BE2C (cell line): ENCODE results near the gene ARHGEF39.
A peak's percentile ranks its signal among the peaks of the same experiment; 100 is the strongest.

Experiments
- DNase-seq: peaks from one replicate; pipeline ENCODE4 v3.0.0-alpha.2; 2020
- H3K27me3 ChIP-seq: fragments of 250-450 bp; sonication (Bioruptor Pico); 2 replicates; pipeline ENCODE4 v1.5.1; 2020; ENCODE audit warnings: mild to moderate bottlenecking
- H3K36me3 ChIP-seq: fragments of 250-450 bp; sonication (Bioruptor Pico); 2 replicates; pipeline ENCODE4 v1.5.1; 2020; ENCODE audit warnings: mild to moderate bottlenecking
- H3K4me1 ChIP-seq: fragments of 250-450 bp; sonication (Bioruptor Pico); 2 replicates; pipeline ENCODE4 v1.5.1; 2020
- H3K4me3 ChIP-seq: 2 replicates; pipeline ENCODE4 v1.5.1; 2011; ENCODE audit warnings: low read depth, low read length
- H3K9me3 ChIP-seq: fragments of 250-450 bp; sonication (Bioruptor Pico); 2 replicates; pipeline ENCODE4 v1.5.1; 2020
- CTCF ChIP-seq: IDR thresholded peaks from 2 replicates; pipeline ENCODE4 v1.5.1; 2012; ENCODE audit warnings: mild to moderate bottlenecking, low read depth, low read length

The ARHGEF39 gene

GRCh38 chr9:35665471-35665818 is 450 bp upstream of the ARHGEF39 start:
- DNase-seq: no peak
- Histone ChIP-seq H3K4me3 (peak overlapping the region; percentile 78), H3K27me3 (no peaks in the 10 kb centered on the region), H3K4me1 (no peaks in the 10 kb centered on the region), H3K9me3 (no peaks in the 10 kb centered on the region), H3K36me3 (peaks cover 4% of the 10 kb centered on the region)
- no peak for TF ChIP-seq CTCF

- 0 out of 2 replicates have a peak, but pooled peaks cover 3% of the 10 kb centered on the region for H3K4me1 ChIP-seq
- no peak for DNase-seq
- peaks cover 4% of the 10 kb centered on the region for H3K36me3 ChIP-seq
- H3K4me3 ChIP-seq: no peak overlapping the region
- no peaks in the 10 kb centered on the region for H3K9me3 ChIP-seq
- H3K27me3 ChIP-seq: no peaks in the 10 kb centered on the region
- TF ChIP-seq CTCF: no peak
Observed at GRCh38 chr9:35662437-35662836, 2.6 kb downstream of the ARHGEF39 start.

DNA sequence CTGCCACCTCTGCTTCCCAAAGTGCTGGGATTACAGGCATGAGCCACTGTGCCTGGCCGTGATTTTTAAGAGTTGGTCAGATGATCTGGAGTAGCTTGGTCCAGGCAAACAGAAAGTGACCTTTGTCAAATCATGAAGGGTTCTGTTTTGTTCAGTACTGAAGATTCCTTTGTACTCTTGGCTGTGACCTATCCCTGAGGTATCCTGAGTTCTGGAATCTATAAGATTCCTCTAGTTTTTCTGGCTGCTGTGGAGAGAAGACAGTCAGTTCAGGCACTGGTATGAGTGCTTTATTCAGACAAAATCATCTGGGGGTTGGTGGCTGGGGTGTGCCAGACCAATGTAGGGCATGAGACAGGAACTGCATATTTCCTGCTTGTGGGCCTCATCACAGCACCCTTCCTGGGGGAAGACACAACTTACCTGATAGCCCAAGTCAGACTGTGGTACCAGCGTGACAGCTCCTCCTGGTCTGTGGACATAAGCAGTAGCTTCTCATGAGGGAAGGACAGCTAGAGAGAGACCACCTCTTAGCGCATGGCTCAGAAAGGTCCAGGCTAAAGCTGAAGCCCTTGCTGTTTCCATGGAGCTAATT is 3.1 kb downstream of the ARHGEF39 start:
- Histone ChIP-seq H3K27me3 (no peaks in the 10 kb centered on the region), H3K9me3 (no peaks in the 10 kb centered on the region), H3K4me1 (0 out of 2 replicates have a peak, but pooled peaks cover 3% of the 10 kb centered on the region), H3K36me3 (peaks cover 4% of the 10 kb centered on the region), H3K4me3 (no peak overlapping the region)
- TF ChIP-seq CTCF: no peak
- DNase-seq: no peak

- Histone ChIP-seq H3K36me3 (peaks cover 4% of the 10 kb centered on the region), H3K9me3 (no peaks in the 10 kb centered on the region), H3K4me1 (0 out of 2 replicates have a peak, but pooled peaks cover 3% of the 10 kb centered on the region), H3K4me3 (no peak overlapping the region), H3K27me3 (no peaks in the 10 kb centered on the region)
- TF ChIP-seq CTCF: peak; percentile 41
- no peak for DNase-seq
Observed at GRCh38 chr9:35660966-35661415, 4.0 kb downstream of the ARHGEF39 start.

DNA sequence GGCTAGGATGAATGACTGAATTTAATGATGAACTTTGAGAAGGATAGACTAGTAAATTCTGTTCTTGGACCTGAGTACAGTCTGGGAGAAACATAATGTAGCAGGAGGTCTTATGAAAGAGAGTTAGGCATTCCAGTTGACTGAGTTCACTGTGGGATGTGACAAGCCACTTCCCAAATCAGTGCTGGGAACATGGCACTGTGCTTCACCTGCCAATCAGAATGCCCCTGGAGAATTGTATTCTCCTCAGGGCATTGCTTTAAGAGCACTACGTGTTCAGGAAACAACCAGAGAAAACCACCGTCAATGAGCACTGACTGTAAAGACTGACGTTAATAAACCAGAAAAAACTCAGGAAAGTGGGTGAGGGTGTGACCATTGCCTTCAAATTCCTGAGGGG is 5.7 kb downstream of the ARHGEF39 start:
- DNase-seq: no peak
- no peaks in the 10 kb centered on the region for H3K9me3 ChIP-seq
- H3K36me3 ChIP-seq: peaks cover 4% of the 10 kb centered on the region
- no peaks in the 10 kb centered on the region for H3K27me3 ChIP-seq
- peak overlapping the region; percentile 72 for H3K4me3 ChIP-seq
- H3K4me1 ChIP-seq: 0 out of 2 replicates have a peak, but pooled peaks cover 3% of the 10 kb centered on the region
- no peak for TF ChIP-seq CTCF

DNA sequence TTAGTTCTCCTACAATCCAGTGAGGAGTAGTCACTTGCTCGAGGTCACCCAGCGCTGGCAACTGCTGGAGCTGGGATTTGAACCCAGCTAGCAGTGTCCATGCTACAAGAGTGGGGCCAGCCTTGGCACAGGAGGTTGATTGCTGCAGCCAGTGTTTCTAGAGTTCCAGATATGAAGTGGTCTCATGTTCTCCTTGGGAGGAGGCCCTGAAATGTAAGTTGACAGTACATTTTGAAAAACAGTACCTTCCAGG is 6.1 kb downstream of the ARHGEF39 start:
- DNase-seq: peak; percentile 33
- peak overlapping the region; percentile 72 for H3K4me3 ChIP-seq
- no peak for TF ChIP-seq CTCF
- no peaks in the 10 kb centered on the region for H3K27me3 ChIP-seq
- peaks cover 4% of the 10 kb centered on the region for H3K36me3 ChIP-seq
- 0 out of 2 replicates have a peak, but pooled peaks cover 3% of the 10 kb centered on the region for H3K4me1 ChIP-seq
- H3K9me3 ChIP-seq: no peaks in the 10 kb centered on the region
